PC-3 (cell line): Measurements from ENCODE around the gene AXIN2.

Experiments
- CTCF ChIP-seq: fragments of 300-600 bp; sonication (generic); conservative IDR thresholded peaks from 2 replicates; pipeline ENCODE4 v1.5.1; 2017; ENCODE audit warnings: antibody characterized with exemption, low read depth, mild to moderate bottlenecking, low read length
- EZH2phosphoT487 ChIP-seq: fragments of 300-600 bp; sonication (generic); IDR thresholded peaks from 2 replicates; pipeline ENCODE4 v1.6.1; 2018; ENCODE audit warnings: mild to moderate bottlenecking, antibody characterized with exemption, low read length, borderline replicate concordance

- TF ChIP-seq CTCF (no peak), EZH2phosphoT487 (no peak)
Measured at GRCh38 chr17:65587534-65588180, 26.2 kb upstream of the AXIN2 start.
